ENCODE measurements around the gene TRMO.

The TRMO gene

DNA sequence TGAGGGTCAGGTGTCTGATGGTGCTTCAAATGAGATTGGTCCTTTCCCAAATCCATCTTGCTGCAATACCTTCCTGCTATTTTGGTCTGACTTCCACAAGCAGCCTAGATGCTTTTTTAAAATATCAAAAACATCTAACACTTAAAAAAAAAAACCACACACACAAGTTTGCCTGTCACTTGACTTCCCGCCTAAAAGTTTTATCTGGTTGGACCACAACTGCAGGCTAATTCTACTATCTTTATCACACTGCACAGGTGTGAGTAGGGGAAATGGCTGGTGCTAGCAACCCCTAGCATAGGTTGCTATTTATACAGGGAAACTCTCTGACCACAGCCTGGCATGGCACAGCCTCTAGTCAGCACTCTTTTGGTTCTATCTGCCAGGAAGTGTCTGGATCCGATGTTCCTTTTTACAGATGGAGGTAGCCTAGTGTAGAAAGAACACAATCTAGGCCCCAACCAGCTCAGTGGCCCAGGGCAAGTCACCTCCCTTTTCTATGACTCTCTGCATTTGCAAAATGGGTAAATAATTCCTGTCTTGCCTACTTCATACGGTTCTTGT is 15.9 kb upstream of the TRMO start, which contains the start of gene HEMGN:
Gene HEMGN, minus strand, starts transcription at position 92 of the 564 bp plus-strand sequence. Its CDS starts 36 bp downstream, at position 56.
- no peak for DNase-seq (ENCODE audit: low read depth)

DNA sequence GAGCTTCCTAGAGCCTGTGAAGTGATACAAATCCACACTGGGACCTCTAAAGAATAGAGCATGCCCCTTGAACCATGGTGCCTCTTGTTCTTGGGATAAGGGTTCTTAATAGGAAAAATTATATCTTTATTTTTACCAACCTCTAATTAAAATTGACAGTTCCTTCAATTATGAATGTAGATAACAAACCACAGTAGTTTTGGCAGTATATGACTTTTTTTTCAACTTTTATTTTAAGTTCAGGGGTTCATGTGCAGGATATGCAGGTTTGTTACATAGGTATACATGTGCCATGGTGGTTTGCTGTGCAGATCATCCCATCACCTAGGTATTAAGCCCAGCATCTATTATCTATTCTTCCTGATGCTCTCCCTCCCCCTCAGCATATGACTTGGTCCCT is 14.7 kb upstream of the TRMO start:
- no peak for DNase-seq (ENCODE audit: low read depth)

DNA sequence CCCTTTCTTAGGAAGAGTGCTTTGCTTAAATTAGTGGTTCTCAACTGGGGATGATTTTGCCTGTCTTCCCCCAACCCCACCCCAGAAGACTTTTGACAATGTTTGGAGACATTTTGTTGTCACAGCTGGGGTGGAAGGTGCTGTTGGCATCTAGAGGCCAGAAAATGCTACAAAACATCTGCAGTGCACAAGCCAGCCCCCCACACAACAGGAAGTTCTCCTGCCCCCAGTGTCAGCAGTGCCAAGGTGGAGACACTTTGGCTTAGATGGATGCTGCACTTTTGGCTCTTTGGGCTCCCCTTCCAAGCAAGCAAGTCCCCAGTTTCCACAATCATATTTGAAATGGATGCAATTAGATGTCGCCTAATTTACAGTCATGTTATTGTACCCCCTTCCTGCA is 13.0 kb upstream of the TRMO start:
- DNase-seq (ENCODE audit: low read depth), result no peak

GRCh38 chr9:97934321-97935115 is 12.2 kb upstream of the TRMO start:
- DNase-seq (ENCODE audit: low read depth), result no peak

DNA sequence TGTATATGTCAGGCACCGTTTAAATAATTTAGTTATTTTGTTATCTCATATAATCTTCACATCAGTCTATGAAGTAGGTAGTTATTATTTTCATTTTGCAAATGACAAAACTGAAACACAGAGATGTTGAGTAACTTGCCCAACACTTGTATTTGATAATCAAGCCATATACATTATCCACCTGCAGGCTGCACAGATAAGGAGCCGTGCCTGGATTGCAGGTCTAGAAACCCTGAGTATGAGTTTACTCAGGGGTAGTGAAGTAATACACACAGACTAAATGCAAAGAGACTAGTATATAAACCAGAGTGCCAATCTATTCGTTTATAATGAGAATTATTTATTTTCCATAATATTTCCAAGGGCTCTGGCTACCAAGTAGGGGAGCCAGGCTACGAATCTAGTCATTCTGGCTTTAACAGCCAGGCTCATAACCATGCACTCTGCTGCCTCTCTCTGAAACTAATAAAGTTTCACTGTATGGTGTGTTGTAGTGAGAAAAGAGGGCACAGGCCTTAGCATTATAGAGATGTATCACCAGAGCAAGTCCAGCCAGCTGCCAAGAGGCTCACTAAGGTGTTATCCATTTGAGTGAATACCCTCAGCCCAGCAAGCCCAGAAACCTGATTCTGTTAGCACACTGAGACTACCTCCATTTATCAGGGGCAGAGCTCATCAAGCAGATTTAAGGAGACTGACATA is 11.1 kb upstream of the TRMO start:
- no peak for DNase-seq (ENCODE audit: low read depth)

GRCh38 chr9:97930972-97931371 is 8.7 kb upstream of the TRMO start:
- DNase-seq (ENCODE audit: low read depth), result no peak

GRCh38 chr9:97928986-97929604 is 6.8 kb upstream of the TRMO start:
- DNase-seq (ENCODE audit: low read depth), result no peak

GRCh38 chr9:97925497-97926334 is 3.4 kb upstream of the TRMO start:
- no peak for DNase-seq (ENCODE audit: low read depth)

DNA sequence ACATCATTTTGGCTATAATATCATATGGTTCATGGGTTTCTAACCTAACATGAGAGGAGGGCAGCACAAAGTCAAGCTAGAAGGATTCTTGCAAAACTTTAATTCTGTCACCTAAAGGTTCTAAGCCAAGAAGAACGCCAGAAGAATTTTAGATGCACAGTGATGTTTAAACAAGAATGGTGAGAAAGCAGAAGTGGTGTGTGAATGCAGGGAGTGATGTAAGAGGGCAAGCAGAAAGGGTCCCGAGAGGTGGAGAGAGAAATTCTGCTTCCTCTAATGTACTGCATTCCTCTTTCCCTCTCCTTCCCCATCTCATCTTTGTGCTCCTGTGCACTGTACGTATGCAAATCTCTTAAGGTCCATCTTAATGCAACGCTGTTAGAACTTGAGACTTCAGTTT is 2.1 kb upstream of the TRMO start:
- DNase-seq (ENCODE audit: low read depth), result no peak

- peak; percentile 73 for DNase-seq (ENCODE audit: low read depth)
These were observed 1.3 kb upstream of the TRMO start for GRCh38 chr9:97923529-97924108.

DNA sequence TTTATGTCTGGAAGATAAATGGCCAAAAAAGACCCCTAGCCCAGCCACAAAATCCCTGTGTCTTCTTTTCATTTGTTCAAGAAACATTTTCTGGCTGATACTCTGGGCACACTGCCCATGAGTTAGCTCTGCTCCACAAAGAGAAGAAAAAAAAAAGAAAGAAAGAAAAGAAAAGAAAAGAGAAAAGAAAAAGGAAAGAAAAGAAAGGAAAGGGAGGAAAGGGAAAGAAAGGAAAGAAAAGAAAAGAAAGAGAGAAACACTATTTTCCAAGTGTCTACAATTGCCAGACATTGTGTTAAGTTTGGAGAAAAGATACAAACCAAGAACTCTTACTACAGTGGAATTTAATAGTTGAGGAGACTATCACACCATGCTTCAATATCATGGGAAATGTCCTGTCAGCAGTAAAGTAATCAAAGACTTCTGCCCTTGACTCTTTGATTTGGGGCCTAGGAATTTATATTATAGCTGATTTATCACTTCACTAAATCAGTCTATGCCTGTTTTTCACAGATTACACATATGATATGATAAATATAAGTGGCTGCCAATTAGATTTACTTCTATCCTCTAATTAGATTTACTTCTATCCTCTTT is 3.0 kb downstream of the TRMO start:
- DNase-seq (ENCODE audit: low read depth), result no peak

DNA sequence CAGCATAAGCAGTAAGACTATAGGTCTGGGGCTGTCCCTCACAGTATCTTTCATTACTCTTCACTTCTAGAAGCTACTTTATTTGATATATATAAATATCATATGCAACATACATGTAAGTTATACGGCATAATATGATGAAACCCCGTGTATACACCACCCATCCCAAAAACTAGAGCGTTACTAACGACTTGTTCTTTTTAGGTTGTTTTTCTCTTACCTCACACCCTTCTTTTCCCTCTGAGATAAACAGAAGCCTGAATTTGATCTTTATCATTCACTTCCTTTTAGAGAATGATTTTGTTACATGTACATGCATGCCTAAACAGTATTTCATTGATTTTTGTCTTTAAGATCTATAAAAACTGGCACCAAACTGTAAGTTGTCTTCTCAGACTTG is 3.7 kb downstream of the TRMO start:
- DNase-seq (ENCODE audit: low read depth), result no peak

DNA sequence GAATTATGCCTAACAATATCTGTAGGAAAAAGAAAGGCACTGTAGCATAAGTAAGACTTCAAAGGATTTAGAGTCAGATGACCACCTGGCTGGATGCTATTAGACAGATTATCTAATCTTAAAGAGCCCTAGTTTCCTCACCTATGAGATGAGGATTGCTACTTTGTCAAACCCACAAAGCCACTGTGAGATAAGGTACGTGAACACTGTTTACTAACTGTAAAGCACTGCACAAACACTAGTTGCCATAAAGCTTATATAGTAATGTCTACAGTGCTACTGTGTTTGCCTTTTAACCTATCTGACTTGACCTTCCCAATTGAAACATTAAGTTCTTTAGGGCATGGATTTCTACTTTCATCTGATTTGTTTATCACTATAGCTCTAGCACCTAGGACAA is 10.3 kb downstream of the TRMO start:
- no peak for DNase-seq (ENCODE audit: low read depth)

- DNase-seq (ENCODE audit: low read depth), result no peak
These were observed 10.8 kb downstream of the TRMO start for GRCh38 chr9:97911528-97911927.

DNA sequence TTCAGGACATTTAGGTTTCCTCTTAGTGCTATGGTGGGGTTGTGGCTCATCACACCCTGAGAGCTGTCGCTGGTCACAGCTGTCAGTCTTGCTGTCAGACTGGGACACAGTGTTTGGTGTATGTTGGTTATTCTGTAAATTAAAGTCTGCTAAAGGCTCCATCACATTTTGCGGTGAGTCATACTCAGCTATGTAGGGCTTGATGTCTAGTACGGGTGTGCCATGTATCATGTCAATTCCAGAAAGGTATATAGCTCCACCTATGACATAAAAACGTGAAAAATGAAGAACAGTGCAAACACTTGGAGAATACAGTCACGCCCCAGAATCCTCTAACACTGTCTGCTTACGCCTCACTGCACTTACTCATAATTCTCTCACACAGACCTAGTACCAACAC is 11.9 kb downstream of the TRMO start:
- no peak for DNase-seq (ENCODE audit: low read depth)

GRCh38 chr9:97908705-97909104 is 13.6 kb downstream of the TRMO start:
- no peak for DNase-seq (ENCODE audit: low read depth)

GRCh38 chr9:97907632-97908031 is 14.7 kb downstream of the TRMO start:
- DNase-seq (ENCODE audit: low read depth), result no peak

- no peak for DNase-seq (ENCODE audit: low read depth)
These were observed 15.3 kb downstream of the TRMO start for GRCh38 chr9:97907046-97907445.

DNA sequence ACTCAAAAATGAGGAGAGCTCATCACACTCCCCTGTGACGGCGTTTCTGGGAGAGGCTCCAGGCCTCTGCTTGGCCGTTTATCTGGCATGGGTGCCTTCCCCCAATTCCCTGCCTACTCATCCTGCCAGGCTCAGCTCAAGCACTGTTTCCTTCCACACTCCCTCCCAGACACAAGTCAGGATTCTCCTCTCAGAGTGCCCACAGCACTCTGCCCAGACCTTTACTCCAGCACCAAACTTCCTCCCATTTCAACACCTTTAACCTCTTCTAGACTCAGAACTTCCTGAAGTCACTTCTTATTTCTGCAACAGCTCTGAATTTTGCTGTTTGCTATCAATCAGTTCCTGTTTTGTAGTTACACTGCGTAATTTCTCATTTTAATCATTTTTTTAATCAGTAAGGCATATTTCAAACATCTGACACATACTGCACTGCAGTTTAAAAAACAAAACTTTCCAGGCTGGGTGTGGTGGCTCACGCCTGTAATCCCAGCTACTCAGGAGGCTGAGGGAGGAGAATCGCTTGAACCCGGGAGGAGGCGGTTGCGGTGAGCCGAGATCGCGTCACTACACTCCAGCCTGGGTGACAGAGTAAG is 16.0 kb downstream of the TRMO start:
- DNase-seq (ENCODE audit: low read depth), result no peak

DNA sequence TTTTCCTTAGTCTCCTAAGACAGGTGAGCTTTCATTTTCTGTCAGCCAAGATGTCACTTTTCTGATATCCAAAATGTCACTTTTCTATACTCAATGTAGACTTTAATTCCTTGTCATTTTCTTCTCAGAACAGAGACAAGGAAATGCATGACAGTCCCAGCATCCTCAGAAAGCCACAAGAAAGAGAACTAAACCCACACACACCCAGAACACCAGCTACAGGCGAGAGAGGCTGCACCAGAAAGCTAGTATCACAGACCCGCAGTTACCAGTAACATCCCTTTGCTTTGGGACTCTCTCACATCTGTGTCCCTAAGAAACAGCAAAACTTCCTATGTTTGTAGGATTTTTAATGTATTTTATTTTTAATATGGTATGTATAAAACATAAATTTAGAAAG is 17.1 kb downstream of the TRMO start:
- DNase-seq (ENCODE audit: low read depth), result no peak

DNA sequence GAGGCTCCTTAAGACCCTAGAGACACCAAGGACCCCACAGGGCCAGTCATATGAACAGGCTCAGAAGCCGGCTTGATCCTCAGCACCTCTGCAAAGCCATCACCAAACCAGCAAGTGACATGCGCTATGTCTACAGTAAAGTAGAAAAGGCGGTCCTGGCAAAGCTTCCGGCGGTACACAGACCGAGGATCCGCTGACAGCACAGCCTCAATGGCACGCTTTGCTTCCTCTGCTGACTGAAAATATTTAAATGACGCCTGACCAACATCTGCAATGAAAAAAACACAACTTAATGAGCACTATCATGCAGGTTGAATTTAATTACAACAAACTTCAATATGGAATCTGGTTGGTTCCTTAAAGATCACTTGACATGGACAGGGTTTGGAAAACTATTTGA is 17.6 kb downstream of the TRMO start:
- no peak for DNase-seq (ENCODE audit: low read depth)
